Measurements from ENCODE around the gene ANTXR1. TPM values are rescaled to one million over a fixed set of nuclear protein-coding genes. Genes with fewer than 3 reads are reported as not detected.

ANTXR1 gene
- total RNA-seq, 6 donors from 2014 or later, result 11.5 to 76.4 (median 31.4) TPM

- peaks cover 0 to 5% (median 0%) of the 10 kb centered on the region in 4 donors for H3K36me3 ChIP-seq
- H3K27ac ChIP-seq, result no peak overlapping the region
- no peak for TF ChIP-seq POLR2A (IDR thresholded peaks at IDR 0.05)
- TF ChIP-seq EP300 (IDR thresholded peaks at IDR 0.05), result no peak
- no peak for TF ChIP-seq POLR2AphosphoS5 (IDR thresholded peaks at IDR 0.05)
- TF ChIP-seq, protein P1, sequence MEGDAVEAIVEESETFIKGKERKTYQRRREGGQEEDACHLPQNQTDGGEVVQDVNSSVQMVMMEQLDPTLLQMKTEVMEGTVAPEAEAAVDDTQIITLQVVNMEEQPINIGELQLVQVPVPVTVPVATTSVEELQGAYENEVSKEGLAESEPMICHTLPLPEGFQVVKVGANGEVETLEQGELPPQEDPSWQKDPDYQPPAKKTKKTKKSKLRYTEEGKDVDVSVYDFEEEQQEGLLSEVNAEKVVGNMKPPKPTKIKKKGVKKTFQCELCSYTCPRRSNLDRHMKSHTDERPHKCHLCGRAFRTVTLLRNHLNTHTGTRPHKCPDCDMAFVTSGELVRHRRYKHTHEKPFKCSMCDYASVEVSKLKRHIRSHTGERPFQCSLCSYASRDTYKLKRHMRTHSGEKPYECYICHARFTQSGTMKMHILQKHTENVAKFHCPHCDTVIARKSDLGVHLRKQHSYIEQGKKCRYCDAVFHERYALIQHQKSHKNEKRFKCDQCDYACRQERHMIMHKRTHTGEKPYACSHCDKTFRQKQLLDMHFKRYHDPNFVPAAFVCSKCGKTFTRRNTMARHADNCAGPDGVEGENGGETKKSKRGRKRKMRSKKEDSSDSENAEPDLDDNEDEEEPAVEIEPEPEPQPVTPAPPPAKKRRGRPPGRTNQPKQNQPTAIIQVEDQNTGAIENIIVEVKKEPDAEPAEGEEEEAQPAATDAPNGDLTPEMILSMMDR (IDR thresholded peaks at IDR 0.05), result no peak
- H3K4me1 ChIP-seq, result no peaks in the 10 kb centered on the region
- H3K9me3 ChIP-seq, result no peaks in the 10 kb centered on the region
- DNase-seq, result no peak
- H3K27me3 ChIP-seq, result no peaks in the 10 kb centered on the region
- ATAC-seq (ENCODE audit: low FRiP score in 2 of 2), result no peak
- no peak overlapping the region for H3K4me3 ChIP-seq
- WGBS, 2 donors, result 88 to 92% methylated on average over 1 of the region's 1 CpG
Measured at GRCh38 chr2:69073928-69074570, 61.1 kb downstream of the ANTXR1 start.

DNA sequence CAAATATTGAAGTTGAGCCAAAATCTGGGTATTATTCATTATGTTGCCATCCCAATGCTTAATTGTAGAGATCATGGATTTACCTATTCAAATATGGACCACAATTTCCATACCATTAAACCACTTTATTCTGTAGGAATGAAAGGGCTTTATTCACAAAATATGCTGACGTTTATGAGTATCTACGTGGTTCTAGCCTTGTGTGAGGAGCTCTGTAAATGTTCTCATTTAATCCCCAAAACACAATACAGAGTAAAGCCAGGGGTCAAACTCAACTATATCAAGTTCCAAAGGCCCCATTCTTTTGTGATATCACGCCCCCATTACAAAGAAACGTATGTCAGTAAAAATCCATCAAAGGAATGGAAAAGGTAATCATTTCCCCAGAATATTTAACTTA, 61.9 kb downstream of the ANTXR1 start:
- ATAC-seq (ENCODE audit: low FRiP score in 2 of 2), result no peak
- no peak overlapping the region for H3K27ac ChIP-seq
- peaks cover 0 to 5% (median 0%) of the 10 kb centered on the region in 4 donors for H3K36me3 ChIP-seq
- TF ChIP-seq POLR2AphosphoS5 (IDR thresholded peaks at IDR 0.05) (no peak), EP300 (IDR thresholded peaks at IDR 0.05) (no peak), POLR2A (IDR thresholded peaks at IDR 0.05) (no peak)
- TF ChIP-seq, protein P1 (IDR thresholded peaks at IDR 0.05), result no peak
- no peak for DNase-seq
- H3K4me3 ChIP-seq, result no peak overlapping the region
- H3K4me1 ChIP-seq, result no peaks in the 10 kb centered on the region
- no peaks in the 10 kb centered on the region for H3K9me3 ChIP-seq
- 95% methylated on average over 4 of the region's 4 CpGs for WGBS, 2 donors
- no peaks in the 10 kb centered on the region for H3K27me3 ChIP-seq

DNA sequence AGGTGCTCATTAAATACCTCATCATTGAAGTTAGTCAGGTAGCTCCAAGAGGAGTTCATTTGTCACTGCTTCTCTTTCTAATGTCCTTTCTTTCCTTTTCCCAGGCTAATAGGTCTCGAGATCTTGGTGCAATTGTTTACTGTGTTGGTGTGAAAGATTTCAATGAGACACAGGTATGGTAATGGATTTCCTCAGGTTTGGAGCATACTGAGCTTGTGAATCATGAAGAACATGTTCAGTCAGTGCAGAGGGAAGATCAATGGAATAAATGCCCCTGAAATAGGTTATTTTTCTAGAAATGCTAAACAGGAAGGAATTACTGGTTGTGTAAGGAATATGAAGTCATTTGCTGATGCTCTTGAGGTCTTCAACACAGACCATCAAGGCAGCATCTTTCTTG, 62.5 kb downstream of the ANTXR1 start:
- Histone ChIP-seq H3K4me1 (no peaks in the 10 kb centered on the region), H3K27me3 (no peaks in the 10 kb centered on the region), H3K27ac (no peak overlapping the region), H3K9me3 (no peaks in the 10 kb centered on the region), H3K36me3 (peaks cover 0 to 5% (median 0%) of the 10 kb centered on the region in 4 donors), H3K4me3 (no peak overlapping the region)
- ATAC-seq (ENCODE audit: low FRiP score in 2 of 2) (no peak), DNase-seq (no peak)
- WGBS, 2 donors, result 78 to 90% methylated on average over 1 of the region's 1 CpG
- TF ChIP-seq POLR2AphosphoS5 (IDR thresholded peaks at IDR 0.05), result no peak
- TF ChIP-seq, protein P1 (IDR thresholded peaks at IDR 0.05), result no peak

- H3K4me3 ChIP-seq, result no peak overlapping the region
- no peaks in the 10 kb centered on the region for H3K9me3 ChIP-seq
- H3K27ac ChIP-seq, result peak overlapping the region in 1 of 4 donors; percentile 29
- TF ChIP-seq POLR2AphosphoS5 (IDR thresholded peaks at IDR 0.05) (no peak), EP300 (IDR thresholded peaks at IDR 0.05) (no peak), POLR2A (IDR thresholded peaks at IDR 0.05) (no peak)
- TF ChIP-seq, protein P1 (IDR thresholded peaks at IDR 0.05), result no peak
- no peak for DNase-seq
- 79 to 83% methylated on average over 2 of the region's 2 CpGs for WGBS, 2 donors
- no peaks in the 10 kb centered on the region for H3K27me3 ChIP-seq
- no peaks in the 10 kb centered on the region for H3K4me1 ChIP-seq
- ATAC-seq (ENCODE audit: low FRiP score in 2 of 2), result no peak
- peaks cover 0 to 5% (median 0%) of the 10 kb centered on the region in 4 donors for H3K36me3 ChIP-seq
Measured at GRCh38 chr2:69076601-69077000, 63.6 kb downstream of the ANTXR1 start.
